ENCODE results near the gene AKAIN1. TPM values are rescaled to one million over a fixed set of nuclear protein-coding genes. Genes with fewer than 3 reads are reported as not detected.

Gene AKAIN1
- total and polyA plus RNA-seq, 2 of the 8 experiments (the other 6 are each of a cell fraction or from before 2014, with no cell fraction given): not detected

DNA sequence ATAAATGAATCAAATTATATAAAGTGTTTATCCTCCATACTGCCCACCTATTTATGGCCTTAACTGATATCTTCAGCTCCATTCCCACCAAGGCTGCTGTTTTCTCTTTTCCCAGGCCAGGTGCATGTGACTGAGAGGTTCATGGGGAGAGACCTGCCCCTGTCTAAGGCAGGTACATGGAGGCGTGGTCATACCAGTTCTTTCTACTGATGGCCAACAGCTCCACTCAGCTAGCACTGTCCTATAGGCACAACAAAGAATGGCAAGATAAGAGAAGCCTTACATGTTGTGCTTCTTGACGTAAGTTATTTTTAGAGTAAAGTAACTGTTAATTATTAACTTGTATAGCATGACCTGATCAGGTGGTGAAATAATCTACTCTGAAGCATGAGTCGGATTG is 16.8 kb downstream of the AKAIN1 start (continued):
- TF ChIP-seq CBX5 (IDR thresholded peaks at IDR 0.05; ENCODE audit: low read depth, low read length): no peak

DNA sequence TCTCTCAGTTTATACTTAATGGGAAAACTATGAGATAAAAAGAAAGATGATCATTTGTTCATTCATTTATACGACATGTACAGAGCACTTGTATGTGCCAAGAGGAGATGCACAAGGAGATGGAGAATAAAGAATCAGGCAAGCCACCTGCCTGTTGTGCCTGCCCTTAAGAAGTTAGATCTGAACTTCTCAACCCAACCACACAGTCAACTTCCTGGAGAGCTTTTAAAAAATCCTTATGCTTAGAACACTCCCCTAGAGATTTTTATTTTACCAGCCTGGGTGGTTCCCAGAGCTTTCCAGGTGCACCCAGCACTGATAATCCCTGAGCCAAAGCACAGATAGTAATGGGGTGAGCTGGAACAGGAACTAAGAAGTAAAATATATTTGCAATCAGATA is 18.5 kb downstream of the AKAIN1 start:
- ChIA-PET POLR2A (ENCODE audit: partially characterized antibody) (no interaction called here), CTCF (ENCODE audit: partially characterized antibody) (no interaction called here)
- Histone ChIP-seq H2BK12ac (ENCODE audit: low read depth, low read length) (no peak overlapping the region), H3K4me2 (ENCODE audit: insufficient read depth in 1 of 2, low read depth in 2 of 2, low read length in 2 of 2) (no peak overlapping the region), H2AK5ac (ENCODE audit: low read depth, low read length) (no peak overlapping the region), H3K23me2 (ENCODE audit: low read depth, low read length) (no peaks in the 10 kb centered on the region), H3K27me3 (replicated peaks in 1 of 4; ENCODE audit: control insufficient read depth in 3 of 4, extremely low read depth in 1 of 4, insufficient read depth in 3 of 4, low read length in 3 of 4) (no peaks in the 10 kb centered on the region), H3K27ac (ENCODE audit: low read depth, low read length) (no peak overlapping the region), H3K4me3 (ENCODE audit: extremely low read depth in 1 of 4, insufficient read depth in 2 of 4, low read depth in 3 of 4, low read length in 4 of 4) (no peak overlapping the region), H4K20me1 (replicated peaks in 1 of 2; ENCODE audit: control insufficient read depth in 1 of 2, insufficient read depth in 2 of 2, low read length in 2 of 2) (no peaks in the 10 kb centered on the region), H4K5ac (ENCODE audit: insufficient read length, low read depth, low read length) (no peak overlapping the region), H2BK120ac (replicated peaks; ENCODE audit: low read depth, low read length) (no peak overlapping the region), H3K9me3 (ENCODE audit: insufficient read depth in 2 of 2, low read depth in 1 of 2, low read length in 1 of 2) (no peaks in the 10 kb centered on the region), H3K4ac (replicated peaks; ENCODE audit: insufficient read length, low read depth, low read length) (no peak overlapping the region), H3K36me3 (ENCODE audit: control insufficient read depth in 2 of 4, insufficient read depth in 4 of 4, low read length in 3 of 4) (no peaks in the 10 kb centered on the region), H2BK20ac (ENCODE audit: low read length) (no peak overlapping the region), H3K18ac (ENCODE audit: extremely low read depth, low read length) (no peak overlapping the region), H2AFZ (ENCODE audit: low read length) (no peak overlapping the region), H3K9ac (replicated peaks in 1 of 4; ENCODE audit: extremely low read depth in 1 of 4, low read depth in 3 of 4, low read length in 3 of 4) (no peak overlapping the region), H2BK15ac (ENCODE audit: low read length) (no peak overlapping the region), H3K14ac (ENCODE audit: insufficient read length) (no peak overlapping the region), H4K91ac (replicated peaks; ENCODE audit: insufficient read length, low read length) (no peak overlapping the region), H3K79me2 (ENCODE audit: control insufficient read depth in 1 of 2, insufficient read depth in 2 of 2, low read length in 2 of 2) (no peaks in the 10 kb centered on the region), H3K79me1 (ENCODE audit: low read depth, low read length) (no peaks in the 10 kb centered on the region), H2BK5ac (ENCODE audit: low read depth, low read length) (no peak overlapping the region), H3K23ac (ENCODE audit: insufficient read length) (no peak overlapping the region), H4K8ac (ENCODE audit: extremely low read depth, insufficient read depth, low read length) (no peak overlapping the region), H3K4me1 (replicated peaks in 1 of 4; ENCODE audit: control insufficient read depth in 3 of 4, insufficient read depth in 4 of 4, low read length in 3 of 4) (no peaks in the 10 kb centered on the region), H3K56ac (replicated peaks; ENCODE audit: insufficient read length, low read depth, low read length) (no peak overlapping the region)
- WGBS, 2 experiments (ENCODE audit: extremely low coverage in 1 of 2, insufficient coverage in 1 of 2, insufficient read length in 1 of 2, insufficient replicate concordance in 2 of 2, low coverage in 1 of 2, low lambda C conversion rate in 2 of 2, missing lambda C conversion rate in 1 of 2): 95% methylated on average over 1 of the region's 1 CpG; no CpG with 5 or more reads in 1 of the 2 experiments
- DNase-seq (ENCODE audit: low read depth in 1 of 2, low spot score in 2 of 2) (no peak), FAIRE-seq (no peak)
- TF ChIP-seq RFX5 (IDR thresholded peaks at IDR 0.05; ENCODE audit: borderline replicate concordance, low read depth, low read length) (no peak), PHF8 (conservative IDR thresholded peaks at IDR 0.05; ENCODE audit: low read depth, low read length) (no peak), SP2 (IDR thresholded peaks at IDR 0.05; ENCODE audit: low read length) (no peak), KDM5A (IDR thresholded peaks at IDR 0.05; ENCODE audit: low read length) (no peak), CEBPB (IDR thresholded peaks at IDR 0.05; ENCODE audit: low read depth, low read length) (no peak), YY1 (IDR thresholded peaks at IDR 0.05; ENCODE audit: low read depth, low read length) (no peak), EP300 (IDR thresholded peaks at IDR 0.05; ENCODE audit: borderline replicate concordance in 1 of 2, low read depth in 2 of 2, low read length in 2 of 2) (no peak), SRF (IDR thresholded peaks at IDR 0.05; ENCODE audit: low read depth, low read length) (no peak), POLR2A (IDR thresholded peaks at IDR 0.05; ENCODE audit: control extremely low read depth in 1 of 2, low read depth in 2 of 2, low read length in 2 of 2) (no peak)
- TF ChIP-seq, protein P1, sequence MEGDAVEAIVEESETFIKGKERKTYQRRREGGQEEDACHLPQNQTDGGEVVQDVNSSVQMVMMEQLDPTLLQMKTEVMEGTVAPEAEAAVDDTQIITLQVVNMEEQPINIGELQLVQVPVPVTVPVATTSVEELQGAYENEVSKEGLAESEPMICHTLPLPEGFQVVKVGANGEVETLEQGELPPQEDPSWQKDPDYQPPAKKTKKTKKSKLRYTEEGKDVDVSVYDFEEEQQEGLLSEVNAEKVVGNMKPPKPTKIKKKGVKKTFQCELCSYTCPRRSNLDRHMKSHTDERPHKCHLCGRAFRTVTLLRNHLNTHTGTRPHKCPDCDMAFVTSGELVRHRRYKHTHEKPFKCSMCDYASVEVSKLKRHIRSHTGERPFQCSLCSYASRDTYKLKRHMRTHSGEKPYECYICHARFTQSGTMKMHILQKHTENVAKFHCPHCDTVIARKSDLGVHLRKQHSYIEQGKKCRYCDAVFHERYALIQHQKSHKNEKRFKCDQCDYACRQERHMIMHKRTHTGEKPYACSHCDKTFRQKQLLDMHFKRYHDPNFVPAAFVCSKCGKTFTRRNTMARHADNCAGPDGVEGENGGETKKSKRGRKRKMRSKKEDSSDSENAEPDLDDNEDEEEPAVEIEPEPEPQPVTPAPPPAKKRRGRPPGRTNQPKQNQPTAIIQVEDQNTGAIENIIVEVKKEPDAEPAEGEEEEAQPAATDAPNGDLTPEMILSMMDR (IDR thresholded peaks at IDR 0.05; ENCODE audit: control extremely low read depth in 1 of 3, insufficient read depth in 1 of 3, low read depth in 1 of 3, low read length in 3 of 3): no peak
